Liver (tissue), 3 donors: ENCODE data around the gene SLC43A3.

ENCODE experiments used
- CTCF ChIP-seq: fragments of 150-350 bp; IDR thresholded peaks from 2 replicates; pipeline ENCODE4 v1.5.1; 2017; ENCODE audit warnings: improper control_type of control experiment, low read depth, low read length; ENCODE audit not compliant: missing input control
- EGR1 ChIP-seq, 2 donors: IDR thresholded peaks; 2 replicates each; pipeline ENCODE4 v1.6.1; 2016 to 2018; ENCODE audit warnings: antibody characterized with exemption in 2 of 2, low read depth in 2 of 2
- FOXA1 ChIP-seq: IDR thresholded peaks from 2 replicates; pipeline ENCODE4 v1.6.1; 2016; ENCODE audit warnings: antibody characterized with exemption
- RAD21 ChIP-seq, 2 donors: IDR thresholded peaks; 2 replicates each; pipeline ENCODE4 v1.6.1; 2016; ENCODE audit warnings: antibody characterized with exemption in 2 of 2, mild to moderate bottlenecking in 2 of 2
- SP1 ChIP-seq: IDR thresholded peaks from 2 replicates; pipeline ENCODE4 v1.6.1; 2018; ENCODE audit warnings: antibody characterized with exemption, mild to moderate bottlenecking
- TAF1 ChIP-seq: conservative IDR thresholded peaks from 2 replicates; pipeline ENCODE4 v1.6.1; 2016; ENCODE audit warnings: antibody characterized with exemption, mild to moderate bottlenecking
- donor health status: healthy.
- donor health status: healthy.

- TF ChIP-seq CTCF = no peak
- TF ChIP-seq RAD21 (IDR thresholded peaks at IDR 0.05) = no peak
- no peak for TF ChIP-seq FOXA1
- TF ChIP-seq TAF1 = no peak
- TF ChIP-seq EGR1 (IDR thresholded peaks at IDR 0.05; ENCODE audit: low read depth in 2 of 2) = no peak
- TF ChIP-seq SP1 = no peak
Observed at GRCh38 chr11:57405271-57405860, 21.6 kb downstream of the SLC43A3 start.
